Thoracic aorta (tissue), 2 donors: ENCODE measurements around the gene TRIM28. TPM values are rescaled to one million over a fixed set of nuclear protein-coding genes. Genes with fewer than 3 reads are reported as not detected.
A peak's percentile ranks its signal among the peaks of the same experiment; 100 is the strongest.

Source experiments
- ATAC-seq: fragments of 150-250 bp; one replicate; pipeline ENCODE4 v1.8.0; 2017; ENCODE audit warnings: low read depth; ENCODE audit not compliant: insufficient number of reproducible peaks, low FRiP score
- DNase-seq: peaks from one replicate; pipeline ENCODE4 v3.0.0-alpha.2; 2020; ENCODE audit warnings: low spot score
- H3K27ac ChIP-seq, 2 donors: fragments of 200-600 bp; sonication (generic); 1 replicate in 1 of 2; 2 replicates in 1 of 2; pipeline ENCODE4 v1.5.1; 2016; ENCODE audit warnings: mild to moderate bottlenecking in 2 of 2, moderate library complexity in 2 of 2
- H3K27me3 ChIP-seq: fragments of 200-600 bp; sonication (generic); replicated peaks from 2 replicates; pipeline ENCODE4 v1.6.0; 2016; ENCODE audit warnings: mild to moderate bottlenecking; ENCODE audit not compliant: insufficient read depth
- H3K36me3 ChIP-seq: fragments of 200-600 bp; sonication (generic); one replicate; pipeline ENCODE4 v1.5.1; 2016
- H3K4me1 ChIP-seq, 2 donors: fragments of 200-600 bp; sonication (generic); 1 replicate in 1 of 2; 2 replicates in 1 of 2; pipeline versions ENCODE4 v1.5.1 to v1.6.0; 2016; ENCODE audit warnings: low read depth in 2 of 2, mild to moderate bottlenecking in 1 of 2; ENCODE audit not compliant: control insufficient read depth in 1 of 2
- H3K4me3 ChIP-seq: fragments of 200-600 bp; sonication (generic); 2 replicates; pipeline ENCODE4 v1.5.1; 2016; ENCODE audit warnings: mild to moderate bottlenecking
- H3K9me3 ChIP-seq: fragments of 200-600 bp; sonication (generic); 2 replicates; pipeline ENCODE4 v1.5.1; 2016
- total RNA-seq, 2 donors: library from RNA; depleted of rRNA; stranded (reverse); fragments of >200 nt; gene quantifications; one replicate each; pipeline versions ENCODE4 v1.1.0 to v1.2.3, GENCODE V29; 2016
- TF ChIP-seq, protein P1 (sequence below): fragments of 200-600 bp; sonication (generic); IDR thresholded peaks from one replicate; pipeline ENCODE4 v1.5.1; 2019; ENCODE audit warnings: antibody characterized with exemption

The TRIM28 gene
- total RNA-seq, 2 donors from 2014 or later: 192 to 204 TPM

DNA sequence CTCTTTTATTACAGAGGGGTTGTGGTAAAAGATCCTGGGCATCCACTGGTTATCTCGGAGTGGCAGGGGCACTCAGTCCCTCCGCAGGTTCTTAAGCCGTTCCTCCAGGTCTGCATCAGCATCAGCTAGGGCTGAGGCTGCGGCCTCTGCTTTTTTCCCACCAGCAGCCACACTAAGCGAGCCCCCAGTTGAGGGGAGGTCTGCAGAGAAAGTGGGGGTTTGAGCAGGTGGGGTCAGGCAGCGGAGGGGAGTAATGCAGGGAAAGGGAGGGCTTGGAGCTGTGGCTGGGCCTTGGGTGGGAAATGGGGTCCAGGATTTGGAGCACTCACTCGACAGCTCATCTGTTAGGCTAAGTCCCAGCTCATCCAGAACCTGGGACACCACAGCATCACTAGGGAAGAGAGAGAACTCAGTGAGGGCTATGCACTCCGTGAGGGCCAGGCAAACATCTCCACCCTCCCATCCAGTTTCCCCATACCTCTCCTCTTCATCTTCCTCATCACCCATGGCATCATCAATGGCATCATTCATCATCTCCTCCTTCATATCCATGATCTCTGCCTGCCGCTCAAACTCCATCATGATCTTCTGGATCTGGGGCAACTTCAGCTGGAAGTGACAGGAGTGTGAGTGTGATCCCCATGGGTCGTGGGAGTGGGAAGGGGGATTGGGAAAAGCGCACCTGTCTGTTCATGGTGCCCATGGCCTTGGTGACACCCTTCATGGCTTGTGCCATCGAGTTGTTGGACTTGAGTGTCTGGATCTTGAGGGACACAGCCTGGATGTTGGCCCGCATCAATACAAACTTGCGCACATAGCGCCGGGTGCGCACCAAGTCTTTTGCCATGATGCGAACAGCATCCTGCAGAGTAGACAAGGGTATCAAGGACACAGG, 8.0 kb downstream of the TRIM28 start:
- DNase-seq (no peak), ATAC-seq (no peak)
- no peak overlapping the region for H3K27ac ChIP-seq
- no peaks in the 10 kb centered on the region for H3K27me3 ChIP-seq
- H3K9me3 ChIP-seq: no peaks in the 10 kb centered on the region
- H3K36me3 ChIP-seq: peaks cover 66% of the 10 kb centered on the region
- peaks cover 17 to 30% of the 10 kb centered on the region in 2 donors for H3K4me1 ChIP-seq
- H3K4me3 ChIP-seq: no peak overlapping the region
- TF ChIP-seq, protein P1, sequence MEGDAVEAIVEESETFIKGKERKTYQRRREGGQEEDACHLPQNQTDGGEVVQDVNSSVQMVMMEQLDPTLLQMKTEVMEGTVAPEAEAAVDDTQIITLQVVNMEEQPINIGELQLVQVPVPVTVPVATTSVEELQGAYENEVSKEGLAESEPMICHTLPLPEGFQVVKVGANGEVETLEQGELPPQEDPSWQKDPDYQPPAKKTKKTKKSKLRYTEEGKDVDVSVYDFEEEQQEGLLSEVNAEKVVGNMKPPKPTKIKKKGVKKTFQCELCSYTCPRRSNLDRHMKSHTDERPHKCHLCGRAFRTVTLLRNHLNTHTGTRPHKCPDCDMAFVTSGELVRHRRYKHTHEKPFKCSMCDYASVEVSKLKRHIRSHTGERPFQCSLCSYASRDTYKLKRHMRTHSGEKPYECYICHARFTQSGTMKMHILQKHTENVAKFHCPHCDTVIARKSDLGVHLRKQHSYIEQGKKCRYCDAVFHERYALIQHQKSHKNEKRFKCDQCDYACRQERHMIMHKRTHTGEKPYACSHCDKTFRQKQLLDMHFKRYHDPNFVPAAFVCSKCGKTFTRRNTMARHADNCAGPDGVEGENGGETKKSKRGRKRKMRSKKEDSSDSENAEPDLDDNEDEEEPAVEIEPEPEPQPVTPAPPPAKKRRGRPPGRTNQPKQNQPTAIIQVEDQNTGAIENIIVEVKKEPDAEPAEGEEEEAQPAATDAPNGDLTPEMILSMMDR: no peak

DNA sequence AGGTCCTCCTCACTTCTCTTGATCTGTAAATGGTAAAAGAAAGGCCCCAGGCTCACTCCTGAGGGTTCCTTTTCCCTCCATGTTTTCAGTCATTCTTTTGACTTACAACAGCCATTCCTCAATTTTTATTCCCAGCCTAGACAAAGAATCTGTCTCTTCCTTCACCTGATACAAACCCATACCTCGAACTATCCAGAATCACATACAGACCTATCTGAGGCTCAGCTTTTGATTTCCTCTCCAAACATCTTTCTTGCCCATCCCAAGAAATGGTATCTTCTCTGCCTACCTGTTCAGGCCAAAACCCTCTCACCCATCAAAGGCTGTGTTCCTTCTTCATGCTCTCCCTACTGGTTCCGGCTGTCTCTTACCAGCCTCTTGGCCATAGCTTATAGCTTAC, 8.8 kb downstream of the TRIM28 start:
- no peak overlapping the region for H3K4me3 ChIP-seq
- TF ChIP-seq, protein P1: no peak
- peaks cover 60% of the 10 kb centered on the region for H3K36me3 ChIP-seq
- H3K9me3 ChIP-seq: no peaks in the 10 kb centered on the region
- no peak overlapping the region for H3K27ac ChIP-seq
- DNase-seq (no peak), ATAC-seq (no peak)
- no peaks in the 10 kb centered on the region for H3K27me3 ChIP-seq
- peaks cover 25 to 39% of the 10 kb centered on the region in 2 donors for H3K4me1 ChIP-seq

DNA sequence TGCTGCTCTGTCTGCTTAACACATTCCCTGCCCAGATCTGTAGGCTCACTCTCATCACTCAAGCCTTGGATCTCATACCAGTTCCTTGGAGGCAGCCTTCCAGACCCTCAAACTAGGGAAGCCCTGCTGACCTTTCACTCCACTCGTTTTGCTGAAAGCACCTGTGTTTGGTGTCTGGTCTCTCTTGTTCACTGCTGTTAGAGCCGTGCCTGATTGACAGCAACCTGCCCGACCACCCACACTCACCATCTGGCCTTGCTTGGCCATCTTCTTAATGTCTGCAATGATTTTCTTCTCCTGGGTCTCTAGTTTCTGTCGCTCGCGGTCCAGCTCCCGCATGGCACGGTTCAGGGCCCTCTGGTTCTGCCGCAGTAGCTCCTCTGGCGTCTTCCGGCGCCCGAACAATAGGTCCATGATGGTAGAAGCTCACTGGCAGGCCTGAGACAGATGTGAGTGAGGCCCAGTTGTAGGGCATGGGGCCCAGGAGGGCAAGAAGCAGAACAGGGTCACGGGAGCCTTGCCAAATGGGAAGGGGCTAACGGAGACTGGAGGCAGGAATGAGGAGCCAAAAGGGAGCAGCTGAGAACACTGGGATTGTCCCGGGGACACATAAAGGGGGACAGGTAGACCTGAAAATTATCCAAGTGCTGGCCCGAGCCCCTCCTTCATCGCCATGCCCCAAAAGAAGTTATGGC, 10.1 kb downstream of the TRIM28 start:
- no peaks in the 10 kb centered on the region for H3K9me3 ChIP-seq
- no peak for DNase-seq
- peaks cover 25 to 40% of the 10 kb centered on the region in 2 donors for H3K4me1 ChIP-seq
- H3K4me3 ChIP-seq: peak overlapping the region; percentile 84
- TF ChIP-seq, protein P1: no peak
- ATAC-seq: no peak
- H3K36me3 ChIP-seq: peaks cover 47% of the 10 kb centered on the region
- no peaks in the 10 kb centered on the region for H3K27me3 ChIP-seq
- H3K27ac ChIP-seq: peak overlapping the region; percentile 80 to 91

DNA sequence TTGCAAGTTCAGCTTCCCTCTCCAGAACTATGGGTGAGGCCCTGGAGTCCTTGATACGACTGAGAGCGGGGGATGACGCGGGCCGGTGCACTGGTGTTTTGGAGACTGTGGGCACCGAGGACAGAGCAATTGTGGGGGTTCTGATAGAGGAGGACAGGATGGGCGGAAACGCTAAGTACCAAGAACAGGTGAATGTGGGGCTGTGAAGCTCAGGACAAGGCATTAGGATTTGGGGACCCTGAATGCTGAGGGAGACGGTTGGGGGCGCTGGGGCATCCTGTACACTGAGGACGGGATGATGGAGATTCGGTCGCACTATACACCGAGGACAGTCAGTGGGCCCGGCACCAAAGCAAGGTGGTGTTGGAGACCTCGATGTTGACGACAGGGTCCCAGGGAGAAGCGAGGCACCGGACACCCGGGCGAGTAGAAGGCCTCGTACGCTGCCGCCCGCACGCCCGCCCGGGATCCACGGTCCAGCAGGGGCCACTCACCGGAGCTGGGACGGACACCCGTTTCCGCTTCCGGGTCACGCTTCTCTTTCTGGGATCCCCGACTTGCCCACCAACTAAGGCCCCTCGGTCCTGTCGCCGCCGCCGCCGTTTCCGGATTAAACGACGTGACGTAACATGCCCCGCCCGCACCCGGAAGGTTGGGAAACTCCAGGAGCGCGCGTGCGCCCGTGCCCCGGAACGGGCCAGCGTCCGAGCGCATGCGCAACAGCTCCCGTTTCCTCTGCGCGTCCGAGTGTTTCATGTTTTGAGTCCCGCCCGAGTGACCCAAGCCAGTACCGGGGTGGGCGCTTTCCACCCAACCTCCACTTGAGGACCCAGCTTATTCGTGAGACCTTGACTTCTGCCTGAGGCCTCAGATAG, 10.9 kb downstream of the TRIM28 start, which contains the start of gene CHMP2A:
TSS of gene CHMP2A (minus strand) at position 612 of the 875 bp plus-strand sequence. CDS start 893 bp downstream, outside the sequence.
- ATAC-seq (peak; percentile 51), DNase-seq (peak; percentile 93)
- H3K27ac ChIP-seq: peak within 1 kb of the TSS; percentile 80 to 91
- H3K4me3 ChIP-seq: peak within 1 kb of the TSS; percentile 84
- no peaks in the 10 kb centered on the region for H3K27me3 ChIP-seq
- peaks cover 39% of the 10 kb centered on the region for H3K36me3 ChIP-seq
- peaks cover 25 to 42% of the 10 kb centered on the region in 2 donors for H3K4me1 ChIP-seq
- TF ChIP-seq, protein P1: no peak
- no peaks in the 10 kb centered on the region for H3K9me3 ChIP-seq
